MM.1S (cell line): ENCODE results near the gene S100A13.

ENCODE experiments used
- DNase-seq: peaks from one replicate; pipeline ENCODE4 v3.0.0-alpha.2; 2015
- H2AFZ ChIP-seq: fragments of 300-600 bp; sonication (generic); 2 replicates; pipeline ENCODE4 v1.6.0; 2016; ENCODE audit warnings: antibody characterized with exemption, low read length
- H3F3A ChIP-seq: fragments of 300-600 bp; sonication (generic); 2 replicates; pipeline ENCODE4 v1.6.1; 2016; ENCODE audit warnings: mild to moderate bottlenecking, antibody characterized with exemption, low read length, moderate library complexity, mixed read lengths; ENCODE audit not compliant: insufficient read depth
- H3K27ac ChIP-seq: fragments of 300-600 bp; sonication (generic); 2 replicates; pipeline ENCODE4 v1.5.1; 2016; ENCODE audit warnings: mild to moderate bottlenecking, low read length
- H3K27me3 ChIP-seq: fragments of 300-600 bp; sonication (generic); replicated peaks from 2 replicates; pipeline ENCODE4 v1.6.0; 2016; ENCODE audit warnings: low read length; ENCODE audit not compliant: insufficient read depth
- H3K36me3 ChIP-seq: fragments of 300-600 bp; sonication (generic); replicated peaks from 2 replicates; pipeline ENCODE4 v1.6.1; 2016; ENCODE audit warnings: mild to moderate bottlenecking, low read length, mixed read lengths; ENCODE audit not compliant: insufficient read depth
- H3K4me1 ChIP-seq: fragments of 300-600 bp; sonication (generic); 2 replicates; pipeline ENCODE4 v1.6.1; 2016; ENCODE audit warnings: low read length, mixed read lengths
- H3K4me2 ChIP-seq: fragments of 300-600 bp; sonication (generic); 2 replicates; pipeline ENCODE4 v1.6.0; 2016; ENCODE audit warnings: low read depth, low read length
- H3K4me3 ChIP-seq: fragments of 300-600 bp; sonication (generic); 2 replicates; pipeline ENCODE4 v1.5.1; 2016; ENCODE audit warnings: low read length, mixed read lengths
- H3K79me2 ChIP-seq: fragments of 300-600 bp; sonication (generic); 2 replicates; pipeline ENCODE4 v1.6.1; 2016; ENCODE audit warnings: mixed run types, low read length, mixed read lengths
- H3K9ac ChIP-seq: fragments of 300-600 bp; sonication (generic); 2 replicates; pipeline ENCODE4 v1.6.1; 2016; ENCODE audit warnings: low read length, mixed read lengths
- H3K9me2 ChIP-seq: fragments of 300-600 bp; sonication (generic); replicated peaks from 2 replicates; pipeline ENCODE4 v1.6.1; 2016; ENCODE audit warnings: mild to moderate bottlenecking, low read length, mixed read lengths; ENCODE audit not compliant: insufficient read depth
- H3K9me3 ChIP-seq: fragments of 300-600 bp; sonication (generic); replicated peaks from 2 replicates; pipeline ENCODE4 v1.6.1; 2016; ENCODE audit warnings: mild to moderate bottlenecking, low read length, mixed read lengths; ENCODE audit not compliant: insufficient read depth
- H4K20me1 ChIP-seq: fragments of 300-600 bp; sonication (generic); 2 replicates; pipeline ENCODE4 v1.6.1; 2016; ENCODE audit warnings: mild to moderate bottlenecking, low read length, moderate library complexity, mixed read lengths; ENCODE audit not compliant: insufficient read depth
- CTCF ChIP-seq: fragments of 300-600 bp; sonication (generic); IDR thresholded peaks from 2 replicates; pipeline ENCODE4 v1.5.1; 2016; ENCODE audit warnings: antibody characterized with exemption, low read length, mixed read lengths
- EZH2 ChIP-seq: fragments of 300-600 bp; sonication (generic); optimal IDR thresholded peaks from 2 replicates; pipeline ENCODE3; 2017; ENCODE audit warnings: low read depth, mild to moderate bottlenecking, antibody characterized with exemption, low read length, mixed read lengths
- EZH2phosphoT487 ChIP-seq: fragments of 300-600 bp; sonication (generic); IDR thresholded peaks from 2 replicates; pipeline ENCODE4 v1.6.1; 2018; ENCODE audit warnings: antibody characterized with exemption, low read length

S100A13 gene

DNA sequence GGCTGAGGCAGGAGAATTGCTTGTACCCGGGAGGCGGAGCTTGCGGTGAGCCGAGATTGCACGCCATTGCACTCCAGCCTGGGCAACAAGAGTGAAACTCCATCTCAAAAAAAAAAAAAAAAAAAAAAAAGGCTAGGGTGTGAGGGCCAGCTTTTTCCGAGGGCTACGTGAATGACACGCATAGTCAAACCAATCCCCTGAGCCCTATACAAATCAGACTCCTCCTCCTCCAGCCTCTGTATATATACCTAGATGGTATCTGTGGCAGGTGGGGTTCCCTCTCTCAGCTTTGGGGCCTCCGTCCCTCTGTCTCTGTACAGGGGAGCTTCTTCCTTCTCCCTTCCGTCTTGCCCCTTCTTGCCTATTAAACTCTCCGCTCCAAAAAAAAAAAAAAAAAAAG, 21.1 kb downstream of the S100A13 start:
- DNase-seq, result no peak
- H3K4me2 ChIP-seq, result no peak overlapping the region
- H4K20me1 ChIP-seq, result no peaks in the 10 kb centered on the region
- H3K36me3 ChIP-seq, result no peaks in the 10 kb centered on the region
- no peaks in the 10 kb centered on the region for H3K9me3 ChIP-seq
- H3K4me3 ChIP-seq, result no peak overlapping the region
- no peaks in the 10 kb centered on the region for H3K27me3 ChIP-seq
- H3K9me2 ChIP-seq, result no peaks in the 10 kb centered on the region
- no peaks in the 10 kb centered on the region for H3K79me2 ChIP-seq
- H3F3A ChIP-seq, result no peaks in the 10 kb centered on the region
- no peak overlapping the region for H3K27ac ChIP-seq
- no peak overlapping the region for H2AFZ ChIP-seq
- no peak overlapping the region for H3K9ac ChIP-seq
- no peaks in the 10 kb centered on the region for H3K4me1 ChIP-seq
- no peak for TF ChIP-seq EZH2
- no peak for TF ChIP-seq EZH2phosphoT487
- no peak for TF ChIP-seq CTCF

DNA sequence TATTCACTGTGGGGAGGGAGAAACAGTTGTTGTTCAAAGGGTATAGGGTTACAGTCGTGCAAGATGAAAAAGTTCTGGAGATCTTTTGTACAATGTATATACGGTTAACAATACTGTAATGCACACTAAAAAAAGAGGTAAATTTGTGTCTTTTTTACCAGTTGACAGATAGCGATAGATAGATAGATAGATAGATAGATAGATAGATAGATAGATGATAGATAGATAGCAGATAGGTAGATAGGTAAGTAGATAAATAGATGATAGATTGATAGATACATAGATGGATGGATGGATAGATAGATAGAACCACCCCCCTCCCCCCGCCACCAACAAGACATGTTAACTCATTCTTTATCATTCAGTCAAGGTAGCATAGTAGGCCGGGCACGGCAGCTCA, 24.6 kb downstream of the S100A13 start:
- H3K27ac ChIP-seq, result no peak overlapping the region
- H3F3A ChIP-seq, result no peaks in the 10 kb centered on the region

GRCh38 chr1:153599847-153600246, 27.5 kb downstream of the S100A13 start:
- H3K27me3 ChIP-seq, result no peaks in the 10 kb centered on the region
- H3K9ac ChIP-seq, result no peak overlapping the region
- no peaks in the 10 kb centered on the region for H3F3A ChIP-seq
- no peak overlapping the region for H3K27ac ChIP-seq
- no peaks in the 10 kb centered on the region for H3K79me2 ChIP-seq
- no peak for DNase-seq
- H3K36me3 ChIP-seq, result no peaks in the 10 kb centered on the region
- TF ChIP-seq CTCF (no peak), EZH2phosphoT487 (no peak)
- H3K4me2 ChIP-seq, result no peak overlapping the region
- H4K20me1 ChIP-seq, result no peaks in the 10 kb centered on the region
- no peaks in the 10 kb centered on the region for H3K9me3 ChIP-seq
- H3K4me3 ChIP-seq, result no peak overlapping the region
- H3K4me1 ChIP-seq, result peaks cover 8% of the 10 kb centered on the region
- no peaks in the 10 kb centered on the region for H3K9me2 ChIP-seq
- H2AFZ ChIP-seq, result no peak overlapping the region

More for the DNA sequence above, 24.6 kb downstream of the S100A13 start:
- no peaks in the 10 kb centered on the region for H4K20me1 ChIP-seq
- H3K36me3 ChIP-seq, result no peaks in the 10 kb centered on the region
- H2AFZ ChIP-seq, result no peak overlapping the region
- H3K79me2 ChIP-seq, result no peaks in the 10 kb centered on the region
- H3K9me3 ChIP-seq, result no peaks in the 10 kb centered on the region
- H3K4me3 ChIP-seq, result no peak overlapping the region
- TF ChIP-seq EZH2, result no peak
- no peak for TF ChIP-seq CTCF
- no peak for TF ChIP-seq EZH2phosphoT487
- DNase-seq, result no peak
- no peak overlapping the region for H3K9ac ChIP-seq
- peaks cover 8% of the 10 kb centered on the region for H3K4me1 ChIP-seq
- H3K27me3 ChIP-seq, result no peaks in the 10 kb centered on the region
- no peaks in the 10 kb centered on the region for H3K9me2 ChIP-seq
- H3K4me2 ChIP-seq, result no peak overlapping the region
